H7 (cell line): Measurements from ENCODE around the gene CTAG1B. TPM values are rescaled to one million over a fixed set of nuclear protein-coding genes. Genes with fewer than 3 reads are reported as not detected.
"Not testable (repeated sequence)": the region's sequence is repeated elsewhere in the genome, so short reads cannot be mapped to it uniquely, and the experiment has no call there.

Source experiments
- DNase-seq: peaks from one replicate; pipeline ENCODE4 v3.0.0; 2012
- H3K27me3 ChIP-seq: 2 replicates; pipeline ENCODE4 v1.6.0; 2011; ENCODE audit warnings: mild to moderate bottlenecking, low read length; ENCODE audit not compliant: control insufficient read depth, insufficient read depth
- H3K36me3 ChIP-seq: replicated peaks from 2 replicates; pipeline ENCODE4 v1.5.1; 2011; ENCODE audit warnings: low read length; ENCODE audit not compliant: control insufficient read depth, insufficient read depth
- H3K4me3 ChIP-seq: 2 replicates; pipeline ENCODE4 v1.5.1; 2011; ENCODE audit warnings: low read depth, mild to moderate bottlenecking, control low read depth, low read length, moderate library complexity; ENCODE audit not compliant: insufficient read depth
- total RNA-seq: library from RNA; depleted of rRNA; stranded (reverse); fragments of >200 nt; shearing (Covaris generic); gene quantifications from 2 replicates; pipeline ENCODE4 v1.2.3, GENCODE V29; 2014

Gene CTAG1B
- total RNA-seq, 1 experiment from 2014 or later, result not detected

GRCh38 chrX:154649503-154650220, 30.6 kb upstream of the CTAG1B start:
- Histone ChIP-seq H3K4me3 (no peak overlapping the region), H3K36me3 (no peaks in the 10 kb centered on the region), H3K27me3 (no peaks in the 10 kb centered on the region)
- DNase-seq, result peak; percentile 40

GRCh38 chrX:154648931-154649330, 29.8 kb upstream of the CTAG1B start:
- Histone ChIP-seq H3K4me3 (no peak overlapping the region), H3K27me3 (no peaks in the 10 kb centered on the region), H3K36me3 (no peaks in the 10 kb centered on the region)
- DNase-seq, result no peak

- H3K4me3 ChIP-seq, H3K27me3 ChIP-seq, DNase-seq, H3K36me3 ChIP-seq: not testable (repeated sequence)
Measured at GRCh38 chrX:154645745-154646378, 26.8 kb upstream of the CTAG1B start.

- not testable (repeated sequence) for H3K36me3 ChIP-seq, H3K4me3 ChIP-seq, H3K27me3 ChIP-seq, DNase-seq
Measured at GRCh38 chrX:154643708-154644107, 24.6 kb upstream of the CTAG1B start.

- H3K27me3 ChIP-seq, result not testable (repeated sequence)
Measured at GRCh38 chrX:154641740-154642139, 22.7 kb upstream of the CTAG1B start.

GRCh38 chrX:154633661-154634060, 14.6 kb upstream of the CTAG1B start:
- not testable (repeated sequence) for H3K27me3 ChIP-seq, H3K36me3 ChIP-seq, DNase-seq, H3K4me3 ChIP-seq

More at GRCh38 chrX:154641740-154642139, 22.7 kb upstream of the CTAG1B start:
- H3K4me3 ChIP-seq, DNase-seq, H3K36me3 ChIP-seq: not testable (repeated sequence)

GRCh38 chrX:154630949-154631348, 11.9 kb upstream of the CTAG1B start:
- H3K27me3 ChIP-seq, H3K36me3 ChIP-seq, DNase-seq, H3K4me3 ChIP-seq: not testable (repeated sequence)

- DNase-seq, H3K27me3 ChIP-seq, H3K4me3 ChIP-seq, H3K36me3 ChIP-seq: not testable (repeated sequence)
Measured at GRCh38 chrX:154628960-154629359, 9.9 kb upstream of the CTAG1B start.

- not testable (repeated sequence) for H3K36me3 ChIP-seq, DNase-seq, H3K27me3 ChIP-seq, H3K4me3 ChIP-seq
Measured at GRCh38 chrX:154620767-154621414, 1.8 kb upstream of the CTAG1B start.

GRCh38 chrX:154613586-154613985, 5.5 kb downstream of the CTAG1B start:
- not testable (repeated sequence) for H3K4me3 ChIP-seq, H3K27me3 ChIP-seq, DNase-seq, H3K36me3 ChIP-seq

GRCh38 chrX:154611146-154611545, 7.9 kb downstream of the CTAG1B start:
- not testable (repeated sequence) for H3K4me3 ChIP-seq, DNase-seq, H3K27me3 ChIP-seq, H3K36me3 ChIP-seq

GRCh38 chrX:154608823-154609222, 10.3 kb downstream of the CTAG1B start:
- not testable (repeated sequence) for DNase-seq, H3K4me3 ChIP-seq

GRCh38 chrX:154607976-154608375, 11.1 kb downstream of the CTAG1B start:
- not testable (repeated sequence) for H3K4me3 ChIP-seq

More at GRCh38 chrX:154608823-154609222, 10.3 kb downstream of the CTAG1B start:
- H3K36me3 ChIP-seq, H3K27me3 ChIP-seq: not testable (repeated sequence)

GRCh38 chrX:154607370-154607769, 11.7 kb downstream of the CTAG1B start:
- no peak for DNase-seq
- H3K27me3 ChIP-seq, result no peaks in the 10 kb centered on the region
- no peaks in the 10 kb centered on the region for H3K36me3 ChIP-seq
- no peak overlapping the region for H3K4me3 ChIP-seq

More at GRCh38 chrX:154607976-154608375, 11.1 kb downstream of the CTAG1B start:
- not testable (repeated sequence) for H3K36me3 ChIP-seq, DNase-seq, H3K27me3 ChIP-seq

GRCh38 chrX:154605566-154605965, 13.5 kb downstream of the CTAG1B start:
- Histone ChIP-seq H3K36me3 (no peaks in the 10 kb centered on the region), H3K27me3 (no peaks in the 10 kb centered on the region), H3K4me3 (no peak overlapping the region)
- DNase-seq, result no peak
